ENCODE measurements around the gene SSTR4.
A peak's percentile ranks its signal among the peaks of the same experiment; 100 is the strongest.

GRCh38 chr20:23049201-23050075 lies 14.3 kb downstream of the SSTR4 start, which contains the start of gene THBD:
- TF ChIP-seq POLR2A (IDR thresholded peaks at IDR 0.05; ENCODE audit: low read depth, low read length) (peak; percentile 96), CTCF (IDR thresholded peaks at IDR 0.05; ENCODE audit: extremely low read depth in 1 of 2, insufficient read depth in 1 of 2, low read depth in 1 of 2, low read length in 2 of 2) (no peak)
